GM18526 (cell line): ENCODE measurements around the gene WNT3.

Experiments
- POLR2A ChIP-seq: IDR thresholded peaks from 3 replicates; pipeline ENCODE4 v1.6.1; 2011; ENCODE audit not compliant: insufficient read length; ENCODE audit errors: extremely low read depth

The WNT3 gene

DNA sequence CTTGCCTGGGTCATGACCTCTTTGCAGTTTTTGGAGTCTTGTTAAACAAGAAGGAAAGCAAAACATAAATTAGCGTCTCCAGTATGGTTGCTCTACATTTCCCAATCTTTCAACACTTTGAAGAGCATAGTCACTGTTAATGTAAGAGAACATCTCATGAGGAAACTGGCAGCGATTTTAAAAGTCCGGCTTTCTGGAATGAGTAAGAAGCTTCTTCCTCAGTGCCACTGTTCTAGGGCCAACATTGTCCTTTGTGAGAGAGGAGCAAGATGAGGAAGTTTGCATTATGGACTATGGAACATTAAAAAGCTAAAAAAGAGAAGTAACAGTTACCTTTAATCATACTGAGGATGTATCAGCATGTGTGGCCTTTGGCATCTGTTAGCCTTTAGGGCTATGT, 73.1 kb downstream of the WNT3 start:
- TF ChIP-seq POLR2A, result no peak

DNA sequence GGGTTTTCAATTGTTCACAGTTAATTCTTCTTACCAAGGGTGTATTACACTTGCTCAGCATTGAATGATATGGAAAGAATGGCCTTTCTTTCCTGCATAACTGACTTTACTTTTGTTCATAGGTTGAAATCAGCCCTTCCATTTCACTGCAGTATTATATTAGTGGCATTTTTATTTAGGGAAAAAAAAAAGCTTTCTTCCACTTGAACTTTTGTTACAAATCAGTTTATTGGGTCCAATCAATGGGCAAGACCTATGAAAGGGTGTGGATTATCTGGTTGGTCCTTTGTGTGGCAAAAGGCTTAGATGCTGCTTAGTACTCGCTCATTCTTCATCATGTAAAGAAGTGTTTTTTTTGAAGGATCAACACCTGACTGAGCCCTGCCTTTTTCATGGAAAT, 74.1 kb downstream of the WNT3 start:
- TF ChIP-seq POLR2A, result no peak

- TF ChIP-seq POLR2A, result no peak
Measured at GRCh38 chr17:46742565-46743270, 75.8 kb downstream of the WNT3 start.

DNA sequence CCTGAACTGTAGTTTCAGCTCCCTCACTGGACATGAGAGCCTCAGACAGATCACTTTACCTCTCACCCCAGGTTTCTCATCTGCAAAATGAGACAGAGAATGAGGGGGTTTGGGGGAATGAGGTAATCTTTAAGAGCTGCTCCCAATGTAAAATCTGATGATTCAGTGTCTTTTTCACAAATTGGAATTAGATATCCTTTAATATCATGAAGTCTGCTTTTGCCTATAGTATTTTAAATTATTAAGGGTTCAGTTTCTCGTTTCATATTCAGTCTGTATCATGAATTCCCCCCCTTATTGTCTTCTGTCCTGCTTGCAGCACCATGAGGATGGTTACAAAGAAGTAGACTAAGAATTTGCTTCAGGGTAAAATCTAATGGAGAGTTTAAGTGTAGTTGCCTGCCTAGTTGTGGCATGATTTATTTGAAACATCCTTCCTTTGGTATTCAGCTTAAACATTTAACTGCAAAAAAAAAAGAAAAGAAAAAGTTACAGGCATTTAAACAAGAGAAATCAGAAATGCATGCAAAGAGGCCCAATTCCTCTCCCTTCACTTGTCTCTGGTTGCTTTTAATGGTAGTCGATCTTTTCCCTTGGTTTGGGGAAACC, 77.3 kb downstream of the WNT3 start:
- no peak for TF ChIP-seq POLR2A

GRCh38 chr17:46739982-46740381, 78.5 kb downstream of the WNT3 start:
- no peak for TF ChIP-seq POLR2A

DNA sequence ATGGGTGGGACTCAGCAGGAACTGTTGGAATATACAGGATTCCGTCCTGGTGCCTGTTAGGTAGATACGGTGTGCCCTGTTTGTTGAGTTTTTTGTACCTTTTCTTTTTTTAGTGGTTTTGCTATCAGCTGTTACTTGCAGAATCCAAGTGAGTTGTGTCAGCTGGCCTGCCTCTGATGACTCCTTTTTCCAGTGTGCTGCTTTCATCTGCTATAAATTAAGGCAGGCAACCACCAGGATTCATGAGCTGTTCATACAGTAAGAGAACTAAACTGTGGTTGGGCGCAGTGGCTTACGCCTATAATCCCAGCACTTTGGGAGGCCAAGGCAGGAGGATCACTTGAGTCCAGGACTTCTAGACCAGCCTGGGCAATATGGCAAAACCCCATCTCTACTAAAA, 79.9 kb downstream of the WNT3 start:
- no peak for TF ChIP-seq POLR2A

GRCh38 chr17:46737326-46737725, 81.2 kb downstream of the WNT3 start:
- TF ChIP-seq POLR2A, result no peak

DNA sequence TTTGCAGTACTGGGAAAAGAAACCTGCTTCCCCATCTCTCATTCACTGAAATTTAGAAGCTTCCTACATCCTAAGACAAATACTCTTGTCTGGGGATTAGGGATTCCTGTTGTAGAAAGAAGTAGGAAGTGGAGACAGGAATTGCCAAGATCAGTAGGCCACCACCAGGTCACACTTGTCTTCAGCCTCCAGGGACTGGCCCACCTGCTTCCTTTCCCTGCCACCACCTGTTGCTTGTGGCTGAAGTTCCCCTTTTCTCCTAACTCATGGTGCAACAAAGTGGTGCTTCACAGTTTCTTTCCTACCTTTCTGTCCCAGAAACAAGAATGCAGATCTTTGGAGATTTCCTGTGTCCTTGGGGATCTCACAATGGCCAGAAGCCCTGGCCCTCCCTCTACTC, 82.4 kb downstream of the WNT3 start:
- no peak for TF ChIP-seq POLR2A

DNA sequence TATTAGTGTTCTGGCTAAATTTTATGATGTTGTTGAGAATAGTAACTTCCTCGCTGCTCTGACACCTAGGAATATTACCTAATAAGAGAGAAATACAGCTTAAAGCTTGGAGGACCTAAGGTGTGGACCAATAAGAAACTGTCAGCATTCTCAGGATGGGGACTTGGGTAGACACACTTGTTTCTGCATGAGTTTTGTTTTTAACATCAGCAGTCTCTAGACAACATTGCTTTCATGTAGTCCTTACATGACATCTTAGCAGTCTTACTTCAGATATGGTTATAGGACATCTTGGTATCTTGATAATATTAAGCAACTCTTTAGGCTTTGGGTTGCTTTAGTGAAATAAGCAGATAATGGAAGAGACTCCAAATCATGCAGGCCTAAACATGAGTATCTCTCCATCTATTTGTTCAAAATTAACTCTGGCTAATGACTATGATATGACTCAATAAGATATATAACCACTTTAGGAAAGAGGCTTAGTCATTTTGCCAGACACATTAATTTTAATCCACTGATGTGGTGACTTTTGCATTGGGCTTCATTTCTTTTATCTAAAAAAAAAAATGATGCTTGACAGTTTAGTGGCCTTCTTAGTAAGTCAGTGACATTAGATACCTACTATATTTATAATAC, 84.5 kb downstream of the WNT3 start:
- TF ChIP-seq POLR2A, result no peak

GRCh38 chr17:46732754-46733398, 85.6 kb downstream of the WNT3 start:
- no peak for TF ChIP-seq POLR2A

- no peak for TF ChIP-seq POLR2A
Measured at GRCh38 chr17:46732160-46732559, 86.3 kb downstream of the WNT3 start.

DNA sequence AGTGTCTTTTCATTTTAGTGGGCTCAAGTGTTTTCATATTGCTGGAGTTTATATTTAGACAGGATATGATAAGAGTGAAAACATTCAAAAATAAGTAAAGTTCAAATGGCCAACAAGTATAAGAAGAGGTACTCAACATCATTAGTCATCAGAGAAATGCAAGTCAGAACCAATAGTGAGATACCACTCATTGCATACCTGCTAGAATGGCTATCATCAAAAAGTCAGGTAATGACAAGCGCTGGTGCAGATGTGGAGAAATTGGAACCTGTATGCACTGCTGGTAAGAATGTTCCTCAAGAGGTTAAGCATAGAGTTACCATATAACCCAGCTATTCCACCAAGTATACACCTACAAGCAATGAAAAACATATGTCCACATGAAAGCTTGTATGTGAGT, 87.8 kb downstream of the WNT3 start:
- TF ChIP-seq POLR2A, result no peak

DNA sequence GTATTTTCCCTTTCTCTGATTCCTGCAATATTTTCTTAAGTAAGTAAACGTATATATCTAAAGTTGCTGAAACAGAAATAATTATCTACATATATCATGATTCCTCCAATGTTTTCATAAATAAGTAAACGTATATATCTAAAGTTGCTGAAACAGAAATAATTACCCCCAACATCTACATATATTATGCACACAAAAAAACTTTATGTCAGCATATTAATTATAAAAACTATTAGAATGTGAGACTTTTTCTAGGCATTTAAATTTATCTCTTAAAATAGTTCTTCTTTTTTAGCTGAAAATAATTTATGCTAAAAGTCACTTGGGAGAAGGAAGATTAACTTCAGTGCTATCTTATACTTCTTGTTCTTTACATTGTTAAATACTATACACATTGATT, 88.5 kb downstream of the WNT3 start:
- no peak for TF ChIP-seq POLR2A

- TF ChIP-seq POLR2A, result no peak
Measured at GRCh38 chr17:46727572-46728348, 90.7 kb downstream of the WNT3 start.

- no peak for TF ChIP-seq POLR2A
Measured at GRCh38 chr17:46726206-46726605, 92.3 kb downstream of the WNT3 start.
